Stimulated activated naive CD4-positive, alpha-beta T cell (primary cell): ENCODE results near the gene YBX3.
"Not testable (repeated sequence)": the region's sequence is repeated elsewhere in the genome, so short reads cannot be mapped to it uniquely, and the experiment has no call there.

ENCODE experiments used
- DNase-seq, 6 experiments: peaks; one replicate each; lab custom pipeline; 2025; lab: John Stamatoyannopoulos, UW

The YBX3 gene

GRCh38 chr12:10722905-10723746 lies at the start of gene YBX3:
YBX3 (minus strand) TSS chr12:10723323; CDS start chr12:10723111, 212 bp downstream.
- peak in 3 of 6 experiments; percentile 39 to 52 (median 40) for DNase-seq

- DNase-seq: peak in 3 of 6 experiments; percentile 1 to 50 (median 45)
These were observed 48.1 kb upstream of the YBX3 start for GRCh38 chr12:10771132-10771733.

- no peak for DNase-seq
These were observed 36.5 kb upstream of the YBX3 start for GRCh38 chr12:10759657-10760056.

GRCh38 chr12:10756194-10756593 lies 33.1 kb upstream of the YBX3 start:
- no peak for DNase-seq

- no peak for DNase-seq
These were observed 29.9 kb upstream of the YBX3 start for GRCh38 chr12:10753059-10753458.

- DNase-seq: no peak
These were observed 27.2 kb upstream of the YBX3 start for GRCh38 chr12:10750385-10750727.

GRCh38 chr12:10749700-10750384 lies 26.7 kb upstream of the YBX3 start:
- DNase-seq: peak; percentile 29 to 76 (median 52)

- DNase-seq: no peak
These were observed 24.6 kb upstream of the YBX3 start for GRCh38 chr12:10747730-10748129.

GRCh38 chr12:10743420-10743819 lies 20.3 kb upstream of the YBX3 start:
- DNase-seq: not testable (repeated sequence)

DNA sequence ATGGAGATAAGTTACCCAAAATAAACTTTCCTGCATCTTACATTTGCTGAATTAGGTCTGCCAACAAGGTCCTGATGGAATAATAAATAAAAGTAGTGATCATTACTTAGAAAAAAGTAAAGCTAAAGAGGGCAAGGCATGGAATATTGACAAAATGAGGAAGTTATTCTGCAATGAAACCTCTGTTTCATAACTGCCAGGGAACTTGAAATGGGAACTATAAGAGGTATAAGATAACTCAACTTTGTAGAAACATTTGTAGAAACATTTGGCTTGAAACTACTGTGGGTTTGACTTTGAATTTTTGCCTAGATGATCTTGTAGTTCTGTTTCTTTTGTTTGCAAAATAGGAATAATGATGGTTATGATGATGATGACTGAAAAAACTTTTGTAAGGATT lies 18.7 kb upstream of the YBX3 start:
- no peak for DNase-seq

DNA sequence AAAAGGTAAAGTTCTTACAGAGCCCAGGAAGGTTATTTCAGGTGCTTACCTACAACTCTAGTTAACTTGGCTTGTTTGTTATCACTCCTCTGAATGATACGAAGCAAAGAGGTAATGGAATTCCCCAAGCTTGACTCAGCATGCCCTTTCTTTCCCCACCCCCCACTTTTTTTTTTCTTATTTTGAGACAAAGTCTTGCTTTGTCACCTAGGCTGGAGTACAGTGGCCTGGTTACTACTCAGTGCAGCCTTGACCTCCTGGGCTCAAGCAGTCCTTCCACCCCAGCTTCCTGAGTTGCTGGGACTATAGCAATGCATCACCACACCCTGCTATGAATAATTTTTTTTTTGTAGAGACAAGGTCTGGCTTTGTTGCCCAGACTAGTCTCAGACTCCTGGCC lies 17.1 kb upstream of the YBX3 start:
- no peak for DNase-seq

DNA sequence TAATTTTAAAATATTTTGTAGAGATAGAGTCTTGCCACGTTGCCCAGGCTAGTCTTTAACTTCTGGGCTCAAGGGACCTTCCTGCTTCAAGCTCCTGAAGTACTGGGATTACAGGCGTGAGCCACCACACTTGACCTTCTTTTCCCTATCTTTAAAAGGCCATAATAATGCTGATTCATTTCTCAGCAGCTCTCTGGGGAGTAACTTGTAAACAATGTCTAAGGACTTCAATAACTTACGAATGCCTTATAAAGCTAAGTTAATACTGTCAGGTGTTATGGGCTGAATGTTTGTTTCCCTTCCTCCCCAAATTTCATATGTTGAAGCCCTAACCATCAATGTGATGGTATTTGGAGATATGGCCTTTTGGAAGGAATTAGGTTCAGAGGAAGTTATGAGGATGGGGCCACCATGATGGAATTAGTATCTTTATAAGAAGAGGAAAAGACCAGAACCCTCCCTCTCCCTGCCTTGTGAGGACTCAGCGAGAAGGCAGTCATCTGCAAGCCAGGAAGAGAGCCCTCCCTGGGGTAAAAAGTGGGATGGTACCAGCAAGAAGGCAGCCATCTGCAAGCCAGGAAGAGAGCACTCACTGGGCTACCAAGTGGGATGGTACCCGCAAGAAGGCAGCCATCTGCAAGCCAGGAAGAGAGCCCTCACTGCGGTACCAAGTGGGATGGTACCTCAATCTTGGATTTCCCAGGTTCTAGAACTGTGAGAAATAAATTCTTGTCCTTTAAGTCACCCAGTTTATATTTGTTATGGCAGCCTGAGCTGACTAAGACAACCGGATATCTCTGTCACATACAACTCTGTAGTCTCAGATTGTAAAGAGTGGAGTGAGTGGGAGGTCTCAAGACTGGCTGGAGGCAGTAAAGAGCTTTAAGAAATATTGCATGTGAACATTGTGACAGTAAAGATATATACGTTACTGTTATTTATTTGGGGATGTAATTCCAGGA lies 16.3 kb upstream of the YBX3 start:
- DNase-seq: no peak

DNA sequence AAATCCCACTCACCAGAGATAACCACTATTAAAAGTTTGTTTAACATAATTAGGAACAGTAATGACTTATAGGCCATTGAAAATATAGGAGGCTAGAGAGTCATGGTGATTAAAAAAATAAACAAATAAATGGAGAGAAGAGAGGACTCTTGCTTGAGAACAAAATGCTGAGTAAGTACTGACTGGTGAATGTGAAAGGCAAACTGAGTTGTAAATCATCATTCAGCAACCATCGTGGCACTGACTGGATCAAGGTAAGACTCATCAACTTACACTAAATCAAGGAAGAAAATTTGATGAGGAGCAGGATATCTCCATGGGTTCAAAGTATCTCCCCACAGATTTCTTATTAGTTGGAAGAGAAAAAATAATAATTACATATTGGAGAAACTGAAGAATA lies 14.1 kb upstream of the YBX3 start:
- no peak for DNase-seq

- no peak for DNase-seq
These were observed 13.3 kb upstream of the YBX3 start for GRCh38 chr12:10736463-10736862.

DNA sequence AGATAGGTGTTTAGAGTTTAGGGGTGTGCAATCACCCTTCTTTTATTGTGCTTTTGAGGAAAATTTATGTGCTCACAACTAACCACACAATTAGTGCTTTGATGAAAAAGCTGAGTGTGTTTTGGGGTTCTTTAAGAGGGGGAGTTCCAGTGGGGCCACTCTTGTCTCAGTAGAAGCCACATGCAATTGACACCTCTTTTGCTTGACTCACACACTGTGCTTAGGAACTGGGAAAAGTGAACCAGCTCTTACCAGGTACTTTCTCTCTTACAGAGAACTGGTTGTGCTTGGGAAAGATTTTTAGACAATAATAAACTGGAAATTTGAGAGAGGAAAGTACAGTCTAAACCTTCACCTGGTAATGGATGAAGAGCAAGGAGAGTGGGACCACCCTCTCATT lies 12.3 kb upstream of the YBX3 start:
- DNase-seq: no peak

- DNase-seq: no peak
These were observed 9.4 kb upstream of the YBX3 start for GRCh38 chr12:10732549-10732948.

- DNase-seq: no peak
These were observed 8.9 kb upstream of the YBX3 start for GRCh38 chr12:10732066-10732465.

DNA sequence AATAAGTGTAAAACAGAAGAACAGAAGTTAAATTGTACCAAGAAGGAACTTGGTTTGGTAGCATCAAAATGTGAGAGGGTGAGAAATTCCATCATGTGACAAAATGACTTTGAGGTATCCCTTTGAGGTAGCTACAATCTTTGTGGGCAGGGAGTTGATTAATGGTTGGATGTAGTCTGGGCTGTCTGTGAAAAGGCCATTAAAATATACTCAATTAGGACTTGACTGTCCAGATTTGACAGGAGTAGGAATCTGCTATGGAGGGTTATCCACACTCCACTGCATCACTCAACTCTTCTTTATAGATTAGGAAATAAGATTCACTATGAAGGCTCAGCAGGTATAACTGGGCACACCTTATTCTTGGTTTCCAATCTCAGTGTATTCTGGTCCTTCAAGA lies 7.4 kb upstream of the YBX3 start:
- DNase-seq: no peak

GRCh38 chr12:10728091-10728490 lies 5.0 kb upstream of the YBX3 start:
- no peak for DNase-seq

GRCh38 chr12:10726945-10727344 lies 3.8 kb upstream of the YBX3 start:
- DNase-seq: no peak

DNA sequence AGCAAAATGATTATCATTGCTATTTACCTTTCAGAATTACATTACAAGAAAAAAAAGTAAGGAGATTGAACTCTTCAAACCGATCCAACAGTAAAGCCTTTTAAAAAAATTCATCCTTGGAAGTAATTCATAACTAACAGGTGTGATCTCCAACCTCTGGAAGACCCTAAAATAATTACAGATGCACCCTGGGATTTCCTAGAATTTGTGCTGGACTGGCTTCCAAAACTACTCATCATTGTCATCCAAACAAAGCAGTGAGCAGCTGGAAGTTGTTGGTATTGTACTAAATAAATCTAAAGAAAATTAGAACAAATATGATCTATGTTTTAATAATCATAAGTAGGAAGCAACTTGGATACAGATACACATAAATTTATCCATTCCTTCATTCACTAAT lies 1.9 kb upstream of the YBX3 start:
- no peak for DNase-seq

DNA sequence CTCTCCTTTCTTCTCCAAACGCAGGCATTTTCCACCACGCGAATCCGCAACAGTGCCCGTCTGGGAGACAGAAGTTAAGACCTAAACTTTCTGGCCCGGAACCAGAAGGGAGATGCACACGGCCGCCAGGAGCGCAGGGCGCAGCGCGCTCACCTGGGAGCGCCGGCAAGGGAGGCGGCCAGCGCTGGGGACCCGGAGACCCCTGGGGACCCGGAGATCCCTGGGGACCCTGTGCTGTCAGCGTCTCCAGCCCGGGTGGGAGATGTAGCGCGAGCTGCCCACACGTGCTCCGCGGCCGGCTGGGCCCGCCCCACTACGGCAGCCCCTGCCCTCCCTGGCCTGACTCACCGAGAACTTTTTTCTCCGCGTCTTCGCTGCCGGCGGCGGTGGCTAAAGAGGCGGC lies 620 bp downstream of the YBX3 start:
- DNase-seq: peak in 5 of 6 experiments; percentile 3 to 64 (median 54)
